ENCODE results near the gene EIF4EBP2.

- TF ChIP-seq MAFK (conservative IDR thresholded peaks at IDR 0.05 in 1 of 2, IDR thresholded peaks at IDR 0.05 in 1 of 2; ENCODE audit: low read length in 2 of 2) (no peak), STAT6 (CRISPR knock-in tag; IDR thresholded peaks at IDR 0.05; ENCODE audit: borderline replicate concordance) (no peak), MAX (IDR thresholded peaks at IDR 0.05) (no peak), CTCF (CRISPR knock-in tag; IDR thresholded peaks at IDR 0.05) (no peak), ZBTB44 (CRISPR knock-in tag; IDR thresholded peaks at IDR 0.05) (no peak), NFIB (CRISPR knock-in tag; IDR thresholded peaks at IDR 0.05; ENCODE audit: borderline replicate concordance) (no peak)
Measured at GRCh38 chr10:70409772-70410171, 5.8 kb downstream of the EIF4EBP2 start.
